Measurements from ENCODE around the gene NDUFA8.

GRCh38 chr9:122205176-122205575, 45.6 kb upstream of the NDUFA8 start:
- TF ChIP-seq, protein P1, sequence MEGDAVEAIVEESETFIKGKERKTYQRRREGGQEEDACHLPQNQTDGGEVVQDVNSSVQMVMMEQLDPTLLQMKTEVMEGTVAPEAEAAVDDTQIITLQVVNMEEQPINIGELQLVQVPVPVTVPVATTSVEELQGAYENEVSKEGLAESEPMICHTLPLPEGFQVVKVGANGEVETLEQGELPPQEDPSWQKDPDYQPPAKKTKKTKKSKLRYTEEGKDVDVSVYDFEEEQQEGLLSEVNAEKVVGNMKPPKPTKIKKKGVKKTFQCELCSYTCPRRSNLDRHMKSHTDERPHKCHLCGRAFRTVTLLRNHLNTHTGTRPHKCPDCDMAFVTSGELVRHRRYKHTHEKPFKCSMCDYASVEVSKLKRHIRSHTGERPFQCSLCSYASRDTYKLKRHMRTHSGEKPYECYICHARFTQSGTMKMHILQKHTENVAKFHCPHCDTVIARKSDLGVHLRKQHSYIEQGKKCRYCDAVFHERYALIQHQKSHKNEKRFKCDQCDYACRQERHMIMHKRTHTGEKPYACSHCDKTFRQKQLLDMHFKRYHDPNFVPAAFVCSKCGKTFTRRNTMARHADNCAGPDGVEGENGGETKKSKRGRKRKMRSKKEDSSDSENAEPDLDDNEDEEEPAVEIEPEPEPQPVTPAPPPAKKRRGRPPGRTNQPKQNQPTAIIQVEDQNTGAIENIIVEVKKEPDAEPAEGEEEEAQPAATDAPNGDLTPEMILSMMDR (IDR thresholded peaks at IDR 0.05): no peak
- no peak for TF ChIP-seq POLR2A (IDR thresholded peaks at IDR 0.05)

All from lower leg skin (tissue), 3 donors.